ENCODE data around the gene SCAMP4.
A peak's percentile ranks its signal among the peaks of the same experiment; 100 is the strongest.

Gene SCAMP4

GRCh38 chr19:1932395-1932794 lies 27.2 kb downstream of the SCAMP4 start:
- DNase-seq (ENCODE audit: low read depth in 1 of 2, low spot score in 1 of 2): no peak
- in situ Hi-C loops (cut with HindIII; ENCODE audit: low pct_unique_long_range_greater_than_20kb, low sequenced_read_pairs): no loop called here
- TF ChIP-seq JUND (IDR thresholded peaks at IDR 0.05; ENCODE audit: low read depth): no peak

- in situ Hi-C loops (cut with HindIII; ENCODE audit: low pct_unique_long_range_greater_than_20kb, low sequenced_read_pairs): no loop called here
- no peak for TF ChIP-seq JUND (IDR thresholded peaks at IDR 0.05; ENCODE audit: low read depth)
- no peak for DNase-seq (ENCODE audit: low read depth in 1 of 2, low spot score in 1 of 2)
Measured at GRCh38 chr19:1933244-1933643, 28.0 kb downstream of the SCAMP4 start.

- in situ Hi-C loops (cut with HindIII; ENCODE audit: low pct_unique_long_range_greater_than_20kb, low sequenced_read_pairs): no loop called here
- no peak for TF ChIP-seq JUND (IDR thresholded peaks at IDR 0.05; ENCODE audit: low read depth)
- no peak for DNase-seq (ENCODE audit: low read depth in 1 of 2, low spot score in 1 of 2)
Measured at GRCh38 chr19:1933942-1934341, 28.7 kb downstream of the SCAMP4 start.

- DNase-seq (ENCODE audit: low read depth in 1 of 2, low spot score in 1 of 2): peak in 1 of 2 experiments; percentile 80
- TF ChIP-seq JUND (IDR thresholded peaks at IDR 0.05; ENCODE audit: low read depth): no peak
Measured at GRCh38 chr19:1935484-1936208, 30.4 kb downstream of the SCAMP4 start.

GRCh38 chr19:1936430-1936829 lies 31.2 kb downstream of the SCAMP4 start:
- in situ Hi-C loops (cut with HindIII; ENCODE audit: low pct_unique_long_range_greater_than_20kb, low sequenced_read_pairs): no loop called here
- no peak for DNase-seq (ENCODE audit: low read depth in 1 of 2, low spot score in 1 of 2)
- TF ChIP-seq JUND (IDR thresholded peaks at IDR 0.05; ENCODE audit: low read depth): no peak

More at GRCh38 chr19:1935484-1936208, 30.4 kb downstream of the SCAMP4 start:
- in situ Hi-C loops (cut with HindIII; ENCODE audit: low pct_unique_long_range_greater_than_20kb, low sequenced_read_pairs): no loop called here

- DNase-seq (ENCODE audit: low read depth in 1 of 2, low spot score in 1 of 2): no peak
- in situ Hi-C loops (cut with HindIII; ENCODE audit: low pct_unique_long_range_greater_than_20kb, low sequenced_read_pairs): no loop called here
- TF ChIP-seq JUND (IDR thresholded peaks at IDR 0.05; ENCODE audit: low read depth): no peak
Measured at GRCh38 chr19:1936916-1937610, 31.9 kb downstream of the SCAMP4 start.

GRCh38 chr19:1938071-1938470 lies 32.9 kb downstream of the SCAMP4 start:
- in situ Hi-C loops (cut with HindIII; ENCODE audit: low pct_unique_long_range_greater_than_20kb, low sequenced_read_pairs): no loop called here
- TF ChIP-seq JUND (IDR thresholded peaks at IDR 0.05; ENCODE audit: low read depth): no peak
- DNase-seq (ENCODE audit: low read depth in 1 of 2, low spot score in 1 of 2): no peak

GRCh38 chr19:1941146-1942077 lies 36.2 kb downstream of the SCAMP4 start, which contains the start of gene CSNK1G2:
TSS of gene CSNK1G2 (plus strand) at chr19:1941172. CDS start at chr19:1969773, 28,601 bp downstream.
- DNase-seq (ENCODE audit: low read depth in 1 of 2, low spot score in 1 of 2): no peak
- in situ Hi-C loops (cut with HindIII; ENCODE audit: low pct_unique_long_range_greater_than_20kb, low sequenced_read_pairs): no loop called here

GRCh38 chr19:1942078-1942933 lies 37.1 kb downstream of the SCAMP4 start:
- TF ChIP-seq JUND (IDR thresholded peaks at IDR 0.05; ENCODE audit: low read depth): no peak
- in situ Hi-C loops (cut with HindIII; ENCODE audit: low pct_unique_long_range_greater_than_20kb, low sequenced_read_pairs): no loop called here
- peak; percentile 51 to 62 for DNase-seq (ENCODE audit: low read depth in 1 of 2, low spot score in 1 of 2)

More at GRCh38 chr19:1941146-1942077, 36.2 kb downstream of the SCAMP4 start, which contains the start of gene CSNK1G2:
- TF ChIP-seq JUND (IDR thresholded peaks at IDR 0.05; ENCODE audit: low read depth): no peak

- DNase-seq (ENCODE audit: low read depth in 1 of 2, low spot score in 1 of 2): no peak
- no peak for TF ChIP-seq JUND (IDR thresholded peaks at IDR 0.05; ENCODE audit: low read depth)
- in situ Hi-C loops (cut with HindIII; ENCODE audit: low pct_unique_long_range_greater_than_20kb, low sequenced_read_pairs): no loop called here
Measured at GRCh38 chr19:1942934-1943555, 37.8 kb downstream of the SCAMP4 start.

- no peak for TF ChIP-seq JUND (IDR thresholded peaks at IDR 0.05; ENCODE audit: low read depth)
- in situ Hi-C loops (cut with HindIII; ENCODE audit: low pct_unique_long_range_greater_than_20kb, low sequenced_read_pairs): no loop called here
- DNase-seq (ENCODE audit: low read depth in 1 of 2, low spot score in 1 of 2): no peak
Measured at GRCh38 chr19:1943661-1944087, 38.5 kb downstream of the SCAMP4 start.

Data from T47D (cell line).